ENCODE data around the gene POLA1.
A peak's percentile ranks its signal among the peaks of the same experiment; 100 is the strongest.

Gene POLA1

DNA sequence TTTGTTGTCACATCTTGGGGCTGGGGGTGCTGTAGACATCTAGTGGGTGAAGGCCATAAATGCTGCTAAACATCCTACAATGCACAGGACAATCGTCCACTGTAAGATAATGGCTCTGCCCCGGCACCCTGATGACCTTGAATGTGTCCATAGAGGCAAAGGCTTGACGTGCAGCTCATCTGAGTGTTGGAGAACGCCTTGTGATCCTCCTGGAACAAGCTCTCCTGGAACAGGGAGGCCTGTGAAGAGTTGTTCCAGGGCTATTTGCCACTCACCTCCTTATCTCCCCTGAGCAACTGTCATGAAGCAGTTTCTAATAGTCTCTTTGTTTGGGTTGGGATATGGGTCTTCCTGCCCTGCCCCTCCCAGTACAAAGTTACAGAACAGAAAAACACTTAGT, 31.4 kb upstream of the POLA1 start:
- Mint-ChIP-seq H3K9me3 (no peaks in the 10 kb centered on the region), H3K36me3 (ENCODE audit: low read depth) (no peaks in the 10 kb centered on the region), H3K4me1 (ENCODE audit: low read depth) (no peaks in the 10 kb centered on the region), H3K27me3 (ENCODE audit: low read depth) (peaks cover 7% of the 10 kb centered on the region), H3K27ac (no peak overlapping the region), H3K4me3 (no peak overlapping the region)
- DNase-seq (ENCODE audit: low spot score), result no peak

DNA sequence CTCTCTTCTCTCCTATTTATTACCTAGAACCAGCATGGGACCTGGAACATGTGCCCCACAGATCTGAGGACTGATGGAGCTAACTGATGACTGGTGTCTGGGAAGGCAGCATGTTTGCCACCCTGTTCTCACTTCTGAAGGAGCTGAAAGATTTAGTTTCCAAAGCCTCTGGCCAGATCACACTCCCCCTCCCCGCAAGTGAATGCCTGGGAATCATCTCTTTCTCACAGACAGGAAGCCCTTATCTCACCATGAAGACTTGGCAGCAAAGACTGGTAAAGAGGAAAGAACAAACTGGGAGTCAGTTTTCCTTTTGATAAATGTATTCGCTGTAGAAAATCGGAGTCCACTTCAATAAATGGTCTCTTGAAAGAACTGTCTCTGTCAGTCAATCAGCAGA, 25.6 kb upstream of the POLA1 start:
- no peak overlapping the region for H3K27ac Mint-ChIP-seq
- H3K36me3 Mint-ChIP-seq (ENCODE audit: low read depth), result no peaks in the 10 kb centered on the region
- DNase-seq (ENCODE audit: low spot score), result no peak
- no peaks in the 10 kb centered on the region for H3K9me3 Mint-ChIP-seq
- peaks cover 5% of the 10 kb centered on the region for H3K27me3 Mint-ChIP-seq (ENCODE audit: low read depth)
- H3K4me1 Mint-ChIP-seq (ENCODE audit: low read depth), result no peaks in the 10 kb centered on the region
- H3K4me3 Mint-ChIP-seq, result no peak overlapping the region

DNA sequence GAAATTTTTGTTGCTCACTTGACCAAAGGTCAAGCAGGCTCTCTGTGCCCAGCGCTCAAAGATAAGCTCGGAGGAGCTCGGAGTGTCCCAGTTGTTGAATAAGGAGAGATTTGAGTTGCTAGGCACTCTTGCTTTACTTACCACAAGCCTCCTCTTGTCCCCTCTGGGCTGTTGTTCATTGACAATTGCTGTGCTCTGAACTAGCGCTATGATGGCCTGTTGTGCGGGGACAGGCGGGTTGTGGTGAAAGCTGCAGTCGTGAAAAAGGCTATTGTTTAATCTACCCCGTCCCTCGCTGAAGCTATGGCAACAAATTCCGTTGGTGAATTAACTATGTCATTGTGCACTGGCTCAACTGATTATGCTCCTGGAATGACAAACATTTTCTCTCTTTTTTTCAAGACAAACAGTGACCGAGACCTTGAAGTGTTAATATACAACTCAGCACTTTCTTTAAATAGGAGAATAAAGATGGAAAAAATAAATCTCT, 21.0 kb upstream of the POLA1 start:
- H3K4me1 Mint-ChIP-seq (ENCODE audit: low read depth), result no peaks in the 10 kb centered on the region
- no peaks in the 10 kb centered on the region for H3K9me3 Mint-ChIP-seq
- H3K4me3 Mint-ChIP-seq, result no peak overlapping the region
- peaks cover 3% of the 10 kb centered on the region for H3K27me3 Mint-ChIP-seq (ENCODE audit: low read depth)
- H3K27ac Mint-ChIP-seq, result no peak overlapping the region
- DNase-seq (ENCODE audit: low spot score), result no peak
- no peaks in the 10 kb centered on the region for H3K36me3 Mint-ChIP-seq (ENCODE audit: low read depth)

DNA sequence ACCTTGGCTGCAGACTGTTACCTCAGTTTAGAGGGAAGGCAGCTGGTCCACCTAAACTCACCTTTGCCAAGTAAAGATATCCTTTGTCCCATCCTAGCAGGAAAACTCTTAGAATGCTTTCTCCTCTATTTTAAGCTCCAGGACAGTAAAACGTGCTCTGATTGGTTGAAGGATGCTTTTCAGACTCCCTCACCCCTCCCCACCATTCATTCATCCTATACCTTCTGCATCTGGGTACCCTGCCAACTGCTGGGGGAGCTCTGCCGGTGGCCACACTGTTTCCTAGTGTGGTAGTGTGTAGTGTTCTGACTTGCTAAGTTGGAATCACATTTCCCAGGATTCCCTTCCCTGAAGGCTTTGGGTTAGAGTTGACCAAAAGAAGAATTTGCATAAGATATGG, 20.3 kb upstream of the POLA1 start:
- Mint-ChIP-seq H3K4me3 (no peak overlapping the region), H3K36me3 (ENCODE audit: low read depth) (no peaks in the 10 kb centered on the region), H3K4me1 (ENCODE audit: low read depth) (no peaks in the 10 kb centered on the region), H3K9me3 (no peaks in the 10 kb centered on the region), H3K27ac (no peak overlapping the region), H3K27me3 (ENCODE audit: low read depth) (no peaks in the 10 kb centered on the region)
- DNase-seq (ENCODE audit: low spot score), result no peak

DNA sequence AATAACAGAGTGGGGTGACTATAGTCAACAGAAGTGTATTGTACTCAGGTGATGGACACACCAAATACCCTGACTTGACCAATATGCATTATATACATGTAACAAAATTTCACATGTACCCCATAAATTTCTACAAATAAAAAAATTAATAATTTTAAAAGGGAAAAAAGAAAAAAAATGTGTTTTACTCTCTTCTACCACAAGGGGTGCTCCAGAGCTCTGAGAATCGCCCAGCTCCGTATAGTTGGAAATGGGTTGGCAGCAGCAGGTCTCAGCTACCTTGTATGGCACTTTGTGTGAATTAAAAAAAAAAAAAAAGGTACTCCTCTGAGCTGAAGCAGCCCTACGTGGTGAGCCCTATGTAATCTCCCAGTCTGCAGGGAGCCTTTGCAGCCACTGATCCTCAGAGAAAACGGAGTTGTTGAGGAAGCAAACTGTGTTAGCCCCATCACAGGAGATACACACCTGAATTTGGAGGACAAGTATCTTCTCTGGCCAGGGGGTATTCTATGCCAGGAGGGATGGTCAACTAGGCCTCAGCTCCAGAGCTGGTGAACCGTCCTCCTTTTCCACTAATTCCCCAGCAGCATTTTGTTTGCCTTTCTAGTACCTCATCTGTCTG, 17.2 kb upstream of the POLA1 start:
- H3K36me3 Mint-ChIP-seq (ENCODE audit: low read depth), result peaks cover 2% of the 10 kb centered on the region
- no peak for DNase-seq (ENCODE audit: low spot score)
- no peak overlapping the region for H3K4me3 Mint-ChIP-seq
- no peaks in the 10 kb centered on the region for H3K4me1 Mint-ChIP-seq (ENCODE audit: low read depth)
- no peaks in the 10 kb centered on the region for H3K9me3 Mint-ChIP-seq
- peaks cover 3% of the 10 kb centered on the region for H3K27me3 Mint-ChIP-seq (ENCODE audit: low read depth)
- H3K27ac Mint-ChIP-seq, result no peak overlapping the region

DNA sequence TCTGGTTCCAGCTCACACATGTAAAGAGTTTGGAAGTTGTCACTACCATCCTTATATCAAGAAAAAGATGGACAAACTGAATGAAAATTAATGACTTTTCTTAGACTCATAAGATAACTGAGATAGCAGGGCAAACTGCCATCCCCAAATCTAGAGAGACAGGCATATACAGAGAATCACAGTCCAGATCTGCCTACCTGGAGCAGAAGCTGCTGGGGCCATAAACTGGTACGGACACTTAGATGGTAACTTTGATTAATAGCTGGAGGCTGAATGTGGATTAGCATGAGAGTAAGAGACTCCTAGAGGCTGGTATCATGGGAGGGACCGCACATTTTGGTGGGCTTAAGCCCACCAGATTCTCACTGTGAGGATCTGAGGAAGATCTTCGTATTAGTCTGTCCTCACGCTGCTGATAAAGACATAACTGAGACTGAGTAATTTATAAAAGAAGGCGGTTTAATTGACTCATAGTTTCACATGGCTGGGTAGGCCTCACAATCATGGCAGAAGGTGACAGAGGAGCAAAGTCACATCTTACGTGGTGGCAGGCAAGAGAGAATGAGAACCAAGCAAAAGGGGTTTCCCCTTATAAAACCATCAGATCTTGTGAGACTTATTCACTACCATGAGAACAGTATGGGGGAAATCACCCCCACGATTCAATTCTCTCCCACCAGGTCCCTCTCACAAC, 10.8 kb upstream of the POLA1 start:
- Mint-ChIP-seq H3K27me3 (ENCODE audit: low read depth) (peaks cover 3% of the 10 kb centered on the region), H3K36me3 (ENCODE audit: low read depth) (peaks cover 2% of the 10 kb centered on the region), H3K9me3 (peaks cover 14% of the 10 kb centered on the region), H3K27ac (no peak overlapping the region), H3K4me3 (no peak overlapping the region), H3K4me1 (ENCODE audit: low read depth) (no peaks in the 10 kb centered on the region)
- DNase-seq (ENCODE audit: low spot score), result peak; percentile 44

DNA sequence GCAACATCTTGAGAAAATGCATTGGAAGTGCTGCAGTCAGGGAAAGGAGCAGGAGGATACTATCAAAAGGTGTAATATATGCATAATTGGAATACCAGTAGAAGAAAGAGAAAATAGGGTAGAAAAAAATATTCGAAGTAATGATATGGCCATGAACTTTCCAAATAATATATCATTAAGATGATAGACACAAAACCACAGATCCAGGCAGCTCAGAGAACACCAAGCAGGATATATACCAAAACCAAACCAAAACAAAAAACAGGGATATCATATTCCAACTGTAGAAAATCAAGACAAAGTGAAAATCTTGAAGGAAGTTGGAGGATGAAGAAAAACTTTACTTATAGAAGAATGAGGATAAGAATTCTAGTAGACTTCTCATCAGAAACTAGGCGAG, 9.7 kb upstream of the POLA1 start:
- Mint-ChIP-seq H3K4me3 (no peak overlapping the region), H3K27ac (no peak overlapping the region), H3K9me3 (peaks cover 14% of the 10 kb centered on the region), H3K27me3 (ENCODE audit: low read depth) (peaks cover 3% of the 10 kb centered on the region), H3K36me3 (ENCODE audit: low read depth) (peaks cover 2% of the 10 kb centered on the region), H3K4me1 (ENCODE audit: low read depth) (no peaks in the 10 kb centered on the region)
- no peak for DNase-seq (ENCODE audit: low spot score)

DNA sequence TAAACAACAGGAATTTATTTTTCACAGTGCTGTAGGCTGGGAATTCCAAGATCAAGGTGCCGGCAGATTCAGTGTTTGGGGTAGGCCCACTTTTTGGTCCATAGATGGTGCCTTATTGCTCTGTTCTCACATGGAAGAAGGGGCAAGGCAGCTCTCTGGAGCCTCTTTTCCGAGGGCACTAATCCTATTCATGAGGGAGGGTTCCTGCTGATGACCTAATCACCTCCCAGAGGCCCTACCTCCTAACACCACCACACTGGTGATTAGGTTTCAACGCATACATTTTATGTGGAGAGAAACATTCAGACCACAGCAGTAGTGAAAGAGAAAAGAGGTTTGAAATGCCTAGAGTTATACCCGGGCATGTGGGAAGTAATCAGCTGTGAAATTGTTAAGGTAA, 1.4 kb upstream of the POLA1 start:
- Mint-ChIP-seq H3K36me3 (ENCODE audit: low read depth) (peaks cover 9% of the 10 kb centered on the region), H3K27me3 (ENCODE audit: low read depth) (no peaks in the 10 kb centered on the region), H3K4me3 (peak overlapping the region; percentile 93), H3K9me3 (no peaks in the 10 kb centered on the region), H3K27ac (no peak overlapping the region), H3K4me1 (ENCODE audit: low read depth) (peaks cover 21% of the 10 kb centered on the region)
- DNase-seq (ENCODE audit: low spot score), result no peak

DNA sequence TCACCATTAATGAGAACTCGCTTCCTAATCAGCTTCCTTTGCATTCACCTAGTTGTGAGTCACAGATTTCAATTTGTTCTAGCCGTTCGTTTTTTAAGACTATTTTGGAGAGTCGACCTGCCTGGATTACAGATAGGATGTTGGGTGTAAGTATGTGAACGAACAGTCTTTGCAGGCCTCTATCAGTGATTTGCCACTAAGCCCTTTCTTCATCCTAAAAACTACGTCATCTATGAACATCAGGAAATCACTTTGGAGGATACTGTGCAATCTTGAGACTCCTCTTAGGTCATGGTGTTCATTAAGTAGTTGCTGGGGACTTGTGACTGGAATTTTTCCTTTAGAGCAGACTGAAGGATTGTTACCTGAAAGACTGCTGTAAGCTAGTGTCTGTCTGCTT, 1.1 kb downstream of the POLA1 start:
- H3K4me1 Mint-ChIP-seq (ENCODE audit: low read depth), result peaks cover 21% of the 10 kb centered on the region
- no peaks in the 10 kb centered on the region for H3K27me3 Mint-ChIP-seq (ENCODE audit: low read depth)
- H3K36me3 Mint-ChIP-seq (ENCODE audit: low read depth), result peaks cover 11% of the 10 kb centered on the region
- peak overlapping the region; percentile 93 for H3K4me3 Mint-ChIP-seq
- no peak for DNase-seq (ENCODE audit: low spot score)
- peak overlapping the region; percentile 91 for H3K27ac Mint-ChIP-seq
- H3K9me3 Mint-ChIP-seq, result no peaks in the 10 kb centered on the region

DNA sequence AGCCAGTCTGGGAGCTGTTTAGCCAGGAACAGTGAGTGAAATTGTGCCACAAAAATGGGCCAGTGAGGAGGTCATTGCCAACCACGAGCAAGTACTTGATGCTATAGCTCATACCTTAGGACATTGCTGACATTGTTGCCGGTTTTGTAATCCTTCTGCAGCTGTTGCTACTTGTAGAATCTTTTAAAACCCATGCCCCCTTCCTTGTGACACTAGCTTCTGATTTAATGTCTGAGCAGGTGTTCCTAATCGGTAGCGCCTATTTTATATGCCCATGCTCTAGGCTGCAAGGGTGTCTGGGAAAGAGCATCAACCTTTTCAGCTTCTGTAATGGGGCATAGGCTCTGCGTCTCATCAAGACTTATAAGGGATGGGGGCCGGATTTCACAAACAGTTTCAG, 2.6 kb downstream of the POLA1 start:
- DNase-seq (ENCODE audit: low spot score), result no peak
- Mint-ChIP-seq H3K4me1 (ENCODE audit: low read depth) (peaks cover 21% of the 10 kb centered on the region), H3K27me3 (ENCODE audit: low read depth) (no peaks in the 10 kb centered on the region), H3K9me3 (no peaks in the 10 kb centered on the region), H3K27ac (no peak overlapping the region), H3K4me3 (no peak overlapping the region), H3K36me3 (ENCODE audit: low read depth) (peaks cover 14% of the 10 kb centered on the region)

DNA sequence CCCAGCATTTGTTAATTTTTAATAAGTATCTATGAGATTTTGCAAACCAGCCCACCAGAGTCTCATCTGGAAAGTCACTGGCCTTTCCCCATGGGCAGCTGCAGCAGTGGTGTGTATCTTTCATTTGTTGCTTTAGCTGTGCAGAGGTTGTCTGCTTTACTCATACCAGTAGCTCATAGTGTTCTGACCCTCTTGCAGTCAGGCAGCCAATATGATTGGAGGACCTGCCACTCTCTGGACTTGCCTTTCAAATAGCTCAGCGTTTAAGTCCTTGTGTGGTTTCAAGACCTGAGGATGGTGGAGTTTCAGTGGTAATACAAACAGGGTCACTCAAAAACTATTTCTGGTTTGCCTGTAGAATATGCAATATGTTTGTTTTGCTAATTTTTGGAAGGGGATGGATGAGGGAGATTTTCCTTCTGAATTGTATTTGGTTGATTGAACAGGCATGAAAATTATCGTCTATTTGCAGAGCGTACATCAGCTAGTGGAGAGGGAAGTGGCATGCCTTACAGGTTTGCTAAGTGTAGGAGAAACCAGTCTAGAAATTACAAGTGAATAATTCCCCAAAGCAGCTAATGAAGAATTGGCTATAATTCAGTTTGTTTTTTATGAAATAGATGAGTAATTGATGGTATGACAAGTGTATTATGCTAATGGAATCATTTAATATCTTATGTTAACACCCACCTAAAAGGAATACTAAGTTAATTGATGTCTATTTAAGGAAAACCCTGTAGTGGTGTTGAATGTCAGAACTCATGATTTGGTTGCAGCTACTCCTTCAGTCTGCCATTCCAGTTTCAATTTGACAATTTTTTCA, 8.9 kb downstream of the POLA1 start:
- Mint-ChIP-seq H3K4me1 (ENCODE audit: low read depth) (no peaks in the 10 kb centered on the region), H3K9me3 (no peaks in the 10 kb centered on the region), H3K4me3 (no peak overlapping the region), H3K27ac (no peak overlapping the region), H3K36me3 (ENCODE audit: low read depth) (peaks cover 23% of the 10 kb centered on the region), H3K27me3 (ENCODE audit: low read depth) (no peaks in the 10 kb centered on the region)
- no peak for DNase-seq (ENCODE audit: low spot score)

DNA sequence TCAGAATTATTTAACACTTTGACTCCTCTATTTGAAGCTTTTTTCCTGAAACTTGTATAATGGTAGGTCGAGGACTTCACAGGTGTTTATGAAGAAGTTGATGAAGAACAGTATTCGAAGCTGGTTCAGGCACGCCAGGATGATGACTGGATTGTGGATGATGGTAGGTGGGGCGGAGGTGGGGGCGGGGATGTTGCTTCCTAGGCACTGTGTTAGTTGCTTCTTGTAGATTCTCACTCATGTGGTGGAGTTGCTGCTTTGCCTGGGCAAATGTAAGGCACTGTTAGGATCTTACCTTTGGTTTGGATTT, 9.4 kb downstream of the POLA1 start:
- no peaks in the 10 kb centered on the region for H3K4me1 Mint-ChIP-seq (ENCODE audit: low read depth)

DNA sequence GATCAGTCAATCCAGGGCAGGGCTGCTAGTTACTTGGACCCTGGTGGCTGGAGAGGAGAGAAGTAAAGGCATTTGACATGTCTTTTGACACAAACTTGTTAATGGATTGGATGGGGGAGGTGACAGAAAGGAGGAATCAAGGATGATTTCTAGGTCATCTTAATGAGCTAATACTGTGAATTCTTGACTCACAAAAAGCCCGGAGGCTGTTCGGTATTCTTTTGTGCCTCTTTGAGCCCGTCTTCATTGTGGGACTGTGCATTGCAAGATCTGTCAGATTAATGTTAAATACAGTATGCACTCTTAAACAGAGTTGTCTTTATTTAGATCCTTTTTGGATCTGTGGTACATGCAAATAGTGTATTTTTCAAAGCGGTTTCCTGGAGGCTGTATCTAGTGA, 25.1 kb downstream of the POLA1 start:
- H3K36me3 Mint-ChIP-seq (ENCODE audit: low read depth), result peaks cover 44% of the 10 kb centered on the region
- peaks cover 3% of the 10 kb centered on the region for H3K4me1 Mint-ChIP-seq (ENCODE audit: low read depth)
- H3K4me3 Mint-ChIP-seq, result no peak overlapping the region
- no peak overlapping the region for H3K27ac Mint-ChIP-seq
- H3K27me3 Mint-ChIP-seq (ENCODE audit: low read depth), result no peaks in the 10 kb centered on the region
- no peaks in the 10 kb centered on the region for H3K9me3 Mint-ChIP-seq
- DNase-seq (ENCODE audit: low spot score), result no peak

More for the DNA sequence above, 9.4 kb downstream of the POLA1 start:
- Mint-ChIP-seq H3K4me3 (no peak overlapping the region), H3K36me3 (ENCODE audit: low read depth) (peaks cover 23% of the 10 kb centered on the region), H3K27ac (no peak overlapping the region), H3K27me3 (ENCODE audit: low read depth) (no peaks in the 10 kb centered on the region), H3K9me3 (no peaks in the 10 kb centered on the region)
- no peak for DNase-seq (ENCODE audit: low spot score)

DNA sequence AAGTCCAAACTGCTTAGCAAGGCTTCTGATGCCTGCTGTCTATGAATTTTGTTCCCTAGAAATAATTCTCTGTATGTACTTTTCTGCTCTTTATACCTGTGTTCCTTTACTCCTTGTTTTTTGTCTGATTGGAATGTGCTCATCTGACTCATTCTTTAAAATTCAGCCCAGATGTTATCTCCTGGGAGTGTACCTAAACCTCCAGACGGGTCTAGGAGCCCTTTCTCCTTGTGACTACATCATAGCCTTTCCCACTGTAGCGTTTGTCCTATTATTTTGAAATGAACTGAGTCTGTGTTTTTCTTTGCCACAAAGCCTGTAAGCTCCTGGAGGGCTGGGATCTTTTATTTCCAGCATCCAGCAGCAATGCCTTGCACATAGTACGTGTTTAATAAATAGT, 26.3 kb downstream of the POLA1 start:
- Mint-ChIP-seq H3K27me3 (ENCODE audit: low read depth) (no peaks in the 10 kb centered on the region), H3K27ac (no peak overlapping the region)

More for the DNA sequence above, 26.3 kb downstream of the POLA1 start:
- Mint-ChIP-seq H3K4me1 (ENCODE audit: low read depth) (peaks cover 3% of the 10 kb centered on the region), H3K36me3 (ENCODE audit: low read depth) (peaks cover 40% of the 10 kb centered on the region), H3K9me3 (no peaks in the 10 kb centered on the region), H3K4me3 (no peak overlapping the region)
- DNase-seq (ENCODE audit: low spot score), result no peak

Data from T-helper 2 cell treated with Interferon-gamma antibody and Interleukin-4, amounts not matched to agents 5 μg/mL and 100 μg/mL, for 36 hours (primary cell).